SKM-1 (cell line): ENCODE data around the gene NRSN1.
"Not testable (repeated sequence)": the region's sequence is repeated elsewhere in the genome, so short reads cannot be mapped to it uniquely, and the experiment has no call there.

Source experiments
- DNase-seq: peaks from one replicate; lab custom pipeline; 2025; ENCODE audit not compliant: unreplicated experiment; lab: John Stamatoyannopoulos, UW

Gene NRSN1

GRCh38 chr6:24140591-24140990 is 14.6 kb downstream of the NRSN1 start:
- no peak for DNase-seq

DNA sequence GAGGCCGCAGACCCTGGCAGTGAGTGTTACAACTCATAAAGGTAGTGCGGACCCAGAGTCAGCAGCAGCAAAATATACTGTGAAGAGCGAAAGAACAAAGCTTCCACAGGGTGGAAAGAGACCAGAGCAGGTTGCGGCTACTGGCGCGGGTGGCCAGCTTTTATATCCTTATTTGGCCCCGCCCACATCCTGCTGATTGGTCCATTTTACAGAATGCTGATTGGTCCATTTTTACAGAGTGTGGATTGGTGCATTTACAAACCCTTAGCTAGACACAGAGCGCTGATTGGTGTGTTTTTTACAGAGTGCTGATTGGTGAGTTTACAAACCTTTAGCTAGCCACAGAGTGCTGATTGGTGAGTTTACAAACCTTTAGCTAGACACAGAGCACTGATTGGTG is 16.7 kb downstream of the NRSN1 start:
- DNase-seq = not testable (repeated sequence)

- no peak for DNase-seq
Observed at GRCh38 chr6:24145690-24146131, 19.7 kb downstream of the NRSN1 start.

GRCh38 chr6:24146871-24147270 is 20.9 kb downstream of the NRSN1 start:
- DNase-seq = no peak

GRCh38 chr6:24147511-24148153 is 21.6 kb downstream of the NRSN1 start:
- DNase-seq = no peak

- DNase-seq = no peak
Observed at GRCh38 chr6:24148154-24148570, 22.1 kb downstream of the NRSN1 start.

DNA sequence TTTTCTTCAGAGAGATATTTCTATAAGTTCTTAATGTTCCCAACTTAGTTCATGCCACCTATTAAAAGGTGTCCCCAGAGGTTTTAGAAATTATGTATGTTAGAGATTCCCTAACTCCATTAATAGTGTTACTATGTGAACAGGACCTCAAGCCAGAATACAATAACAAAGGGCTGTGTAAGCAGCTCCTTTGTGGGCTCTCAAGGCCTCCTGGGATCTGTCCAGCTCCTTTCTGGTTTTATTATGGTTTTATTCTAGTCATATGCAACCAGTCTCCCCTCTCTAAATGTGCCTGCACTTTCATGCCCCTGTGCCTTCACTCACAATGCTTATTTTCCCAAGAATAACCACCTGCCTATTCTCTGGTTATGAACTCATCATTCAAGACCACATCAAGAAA is 22.7 kb downstream of the NRSN1 start:
- DNase-seq = no peak

DNA sequence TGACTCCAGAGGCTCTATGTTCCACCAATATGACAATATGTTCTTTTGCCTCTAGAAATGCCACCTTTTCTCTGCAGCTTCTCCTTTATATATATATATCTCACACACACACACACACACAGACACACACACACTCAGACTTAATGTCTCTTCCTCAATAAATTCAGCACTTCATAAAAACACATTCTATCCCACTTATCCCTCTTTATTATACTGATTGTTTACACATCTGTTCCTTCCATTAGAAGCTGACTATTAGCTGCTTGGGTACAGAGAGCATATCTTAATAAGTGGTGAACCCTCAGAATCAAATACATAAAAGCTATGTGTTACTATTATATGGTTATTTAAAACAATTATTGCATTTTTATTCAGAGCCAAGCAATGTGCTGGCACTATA is 23.3 kb downstream of the NRSN1 start:
- DNase-seq = no peak

DNA sequence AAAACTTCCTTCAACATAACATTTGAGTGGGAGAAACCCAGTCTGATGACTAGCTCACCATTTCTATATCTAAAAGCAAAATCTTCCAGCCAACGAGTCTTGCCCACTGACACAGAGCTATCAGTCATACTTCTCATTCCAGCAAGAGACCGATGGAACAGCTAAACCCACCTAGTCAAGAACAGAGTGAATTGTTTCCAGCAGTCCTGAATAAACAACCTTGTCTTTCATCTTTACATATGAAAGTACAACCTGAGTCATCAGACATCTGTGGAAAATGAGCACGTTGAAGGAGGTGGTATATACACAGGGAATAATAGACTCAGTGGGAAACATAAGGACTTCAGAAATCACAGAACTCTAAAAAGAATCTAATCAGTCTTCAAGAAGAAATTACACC is 23.8 kb downstream of the NRSN1 start:
- no peak for DNase-seq

DNA sequence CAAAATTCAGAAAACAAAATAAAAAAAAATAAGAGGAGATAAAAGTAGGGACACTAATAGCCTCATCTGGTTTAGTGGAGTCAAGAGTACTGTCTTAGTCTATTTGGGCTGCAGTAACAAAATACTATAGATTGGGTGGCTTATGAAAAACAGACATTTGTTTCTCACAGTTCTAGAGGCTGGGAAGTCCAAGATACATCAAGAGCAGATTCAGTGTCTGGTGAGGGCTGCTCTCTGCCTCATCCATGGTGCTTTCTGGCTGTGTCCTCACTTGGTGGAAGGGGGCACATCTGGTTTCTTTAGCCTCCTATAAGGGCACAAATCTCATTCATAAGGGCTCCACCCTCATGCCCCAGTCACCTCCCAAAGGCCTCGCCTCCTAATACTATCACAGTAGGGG is 26.0 kb downstream of the NRSN1 start:
- no peak for DNase-seq

DNA sequence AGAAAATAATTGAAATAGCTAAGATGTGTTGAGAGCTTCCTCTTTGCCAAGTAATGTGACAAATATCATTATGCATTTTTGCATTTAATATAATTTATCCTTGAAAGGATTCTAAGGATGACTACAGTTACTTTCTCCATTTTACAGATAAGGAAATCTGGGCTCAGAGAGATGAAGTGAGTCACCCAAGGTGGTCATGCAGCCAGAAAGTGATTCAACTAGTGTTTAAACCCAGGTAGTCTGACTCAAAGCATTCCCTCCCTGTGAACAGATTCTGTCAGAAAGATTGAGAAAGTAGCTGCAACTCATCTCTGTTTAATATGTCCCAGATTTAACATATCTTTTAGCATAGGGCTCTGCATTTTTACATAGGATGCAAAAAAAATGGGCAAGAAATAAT is 28.1 kb downstream of the NRSN1 start:
- no peak for DNase-seq

- no peak for DNase-seq
Observed at GRCh38 chr6:24157886-24158285, 31.9 kb downstream of the NRSN1 start.

DNA sequence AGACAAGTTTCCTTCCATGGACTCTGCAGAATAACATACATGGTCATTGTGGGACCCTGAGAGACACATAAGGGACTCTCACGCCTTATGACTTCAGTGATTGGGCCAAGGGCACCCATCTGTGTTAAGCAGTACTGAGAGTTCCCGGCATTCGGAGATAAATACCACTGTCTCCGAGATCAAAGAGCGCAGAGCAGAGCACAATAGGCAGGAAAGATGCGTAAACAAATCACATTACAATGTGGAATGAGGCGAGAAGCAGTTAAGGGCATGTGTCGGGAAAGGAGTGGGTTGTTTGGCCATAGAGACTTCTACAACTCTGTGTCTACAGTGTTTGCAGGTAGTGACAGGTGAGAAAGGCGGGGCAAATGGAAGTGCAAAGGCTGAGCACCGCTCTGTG is 57.6 kb downstream of the NRSN1 start:
- DNase-seq = no peak

GRCh38 chr6:24186349-24186748 is 60.3 kb downstream of the NRSN1 start:
- no peak for DNase-seq

GRCh38 chr6:24187965-24188577 is 62.1 kb downstream of the NRSN1 start:
- no peak for DNase-seq

DNA sequence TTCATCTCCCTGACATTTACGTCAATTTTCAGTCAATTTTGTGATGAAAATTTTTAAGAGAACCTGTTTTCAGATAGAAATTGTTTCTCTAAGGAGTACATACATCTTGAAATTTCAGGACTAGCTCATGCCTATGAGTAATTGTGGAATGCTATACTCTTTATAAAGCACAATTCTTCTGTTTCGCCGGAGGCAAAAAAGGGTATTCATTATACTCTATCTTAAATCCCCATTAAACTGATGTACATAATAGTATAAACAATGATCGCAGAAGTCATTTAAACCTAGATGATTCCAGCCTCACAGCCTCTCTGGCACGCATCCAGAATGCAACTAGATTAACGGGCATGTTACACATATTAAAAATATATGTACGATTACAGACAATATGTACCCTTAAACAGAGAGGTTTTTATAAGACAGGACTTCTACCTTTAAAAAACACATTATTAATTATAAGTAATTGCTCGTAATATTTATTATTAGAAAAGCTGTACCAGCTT is 62.6 kb downstream of the NRSN1 start:
- DNase-seq = no peak

- no peak for DNase-seq
Observed at GRCh38 chr6:24191346-24191745, 65.3 kb downstream of the NRSN1 start.

DNA sequence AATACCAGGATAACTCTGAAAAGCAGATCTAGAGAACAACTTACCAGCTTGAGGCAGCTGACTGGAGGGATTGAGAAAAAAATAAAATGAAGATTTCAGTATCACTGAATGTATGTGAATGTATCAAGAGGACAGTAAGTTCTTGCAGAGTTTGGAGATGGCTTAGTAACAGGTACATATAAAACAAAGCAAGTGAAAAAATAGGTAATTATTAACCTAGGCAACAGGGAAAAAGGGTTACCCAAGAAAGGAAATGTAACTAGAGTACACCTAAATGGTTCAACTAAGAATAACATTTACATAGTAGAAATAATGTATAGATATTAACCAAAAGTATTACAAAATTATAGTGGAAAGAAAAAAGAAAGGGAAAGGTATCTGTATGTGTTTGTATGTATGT is 67.3 kb downstream of the NRSN1 start:
- no peak for DNase-seq

- no peak for DNase-seq
Observed at GRCh38 chr6:24194978-24195700, 69.1 kb downstream of the NRSN1 start.

- DNase-seq = no peak
Observed at GRCh38 chr6:24195836-24196597, 70.0 kb downstream of the NRSN1 start.
